ENCODE data around the gene DLG2. TPM values are rescaled to one million over a fixed set of nuclear protein-coding genes. Genes with fewer than 3 reads are reported as not detected.

The DLG2 gene
- total and polyA plus RNA-seq, 4 donors = 0.30 to 5.5 (median 0.68) TPM

GRCh38 chr11:83521647-83522596 is 2105.2 kb downstream of the DLG2 start:
- Histone ChIP-seq H3K4me1 (ENCODE audit: control insufficient read depth in 4 of 4, insufficient read depth in 4 of 4, low read length in 3 of 4) (peaks cover 0 to 10% (median 0%) of the 10 kb centered on the region in 4 donors), H3K4me3 (ENCODE audit: low read depth in 1 of 3, low read length in 3 of 3) (no peak overlapping the region), H3K9me3 (ENCODE audit: control insufficient read depth in 4 of 4, low read length in 3 of 4) (peaks cover 0 to 2% (median 0%) of the 10 kb centered on the region in 4 donors), H3K27me3 (ENCODE audit: control insufficient read depth in 4 of 4, insufficient read depth in 4 of 4, low read length in 3 of 4) (no peaks in the 10 kb centered on the region), H3K36me3 (ENCODE audit: control insufficient read depth in 4 of 4, insufficient read depth in 3 of 4, low read depth in 1 of 4, low read length in 3 of 4) (no peaks in the 10 kb centered on the region), H3K9ac (ENCODE audit: low read depth in 1 of 2, low read length in 2 of 2) (no peak overlapping the region), H3K27ac (ENCODE audit: low read depth in 1 of 2, low read length in 2 of 2) (no peak overlapping the region)
- DNase-seq (ENCODE audit: low spot score) = no peak
- peak; percentile 25 to 65 for TF ChIP-seq RAD21 (IDR thresholded peaks at IDR 0.05)
- TF ChIP-seq NR2F2 (IDR thresholded peaks at IDR 0.05) = no peak
- 82% methylated on average over 8 of the region's 8 CpGs for WGBS

GRCh38 chr11:83520849-83521248 is 2106.3 kb downstream of the DLG2 start:
- Histone ChIP-seq H3K9me3 (ENCODE audit: control insufficient read depth in 4 of 4, low read length in 3 of 4) (peaks cover 0 to 2% (median 0%) of the 10 kb centered on the region in 4 donors), H3K27ac (ENCODE audit: low read depth in 1 of 2, low read length in 2 of 2) (no peak overlapping the region), H3K36me3 (ENCODE audit: control insufficient read depth in 4 of 4, insufficient read depth in 3 of 4, low read depth in 1 of 4, low read length in 3 of 4) (no peaks in the 10 kb centered on the region), H3K4me3 (ENCODE audit: low read depth in 1 of 3, low read length in 3 of 3) (no peak overlapping the region), H3K27me3 (ENCODE audit: control insufficient read depth in 4 of 4, insufficient read depth in 4 of 4, low read length in 3 of 4) (no peaks in the 10 kb centered on the region), H3K9ac (ENCODE audit: low read depth in 1 of 2, low read length in 2 of 2) (no peak overlapping the region), H3K4me1 (ENCODE audit: control insufficient read depth in 4 of 4, insufficient read depth in 4 of 4, low read length in 3 of 4) (peaks cover 0 to 7% (median 0%) of the 10 kb centered on the region in 4 donors)
- DNase-seq (ENCODE audit: low spot score) = no peak
- TF ChIP-seq HNF4A (conservative IDR thresholded peaks at IDR 0.05) = peak in 1 of 2 donors; percentile 10
- TF ChIP-seq YY1 (IDR thresholded peaks at IDR 0.05) = no peak
- WGBS = 39% methylated on average over 3 of the region's 3 CpGs

- H3K4me3 ChIP-seq (ENCODE audit: low read depth in 1 of 3, low read length in 3 of 3) = no peak overlapping the region
- no peaks in the 10 kb centered on the region for H3K9me3 ChIP-seq (ENCODE audit: control insufficient read depth in 4 of 4, low read length in 3 of 4)
- 86% methylated on average over 2 of the region's 2 CpGs for WGBS
- H3K4me1 ChIP-seq (ENCODE audit: control insufficient read depth in 4 of 4, insufficient read depth in 4 of 4, low read length in 3 of 4) = peaks cover 0 to 6% (median under 1%) of the 10 kb centered on the region in 4 donors
- H3K27ac ChIP-seq (ENCODE audit: low read depth in 1 of 2, low read length in 2 of 2) = no peak overlapping the region
- H3K9ac ChIP-seq (ENCODE audit: low read depth in 1 of 2, low read length in 2 of 2) = no peak overlapping the region
- no peaks in the 10 kb centered on the region for H3K27me3 ChIP-seq (ENCODE audit: control insufficient read depth in 4 of 4, insufficient read depth in 4 of 4, low read length in 3 of 4)
- no peak for DNase-seq (ENCODE audit: low spot score)
- no peak for TF ChIP-seq TAF1 (conservative IDR thresholded peaks at IDR 0.05)
- H3K36me3 ChIP-seq (ENCODE audit: control insufficient read depth in 4 of 4, insufficient read depth in 3 of 4, low read depth in 1 of 4, low read length in 3 of 4) = no peaks in the 10 kb centered on the region
Observed at GRCh38 chr11:83511646-83512045, 2115.5 kb downstream of the DLG2 start.

- WGBS = 69% methylated on average over 11 of the region's 11 CpGs
- Histone ChIP-seq H3K9me3 (ENCODE audit: control insufficient read depth in 4 of 4, low read length in 3 of 4) (no peaks in the 10 kb centered on the region), H3K4me1 (ENCODE audit: control insufficient read depth in 4 of 4, insufficient read depth in 4 of 4, low read length in 3 of 4) (peaks cover 0 to 6% (median under 1%) of the 10 kb centered on the region in 4 donors), H3K9ac (ENCODE audit: low read depth in 1 of 2, low read length in 2 of 2) (no peak overlapping the region), H3K27ac (ENCODE audit: low read depth in 1 of 2, low read length in 2 of 2) (no peak overlapping the region), H3K27me3 (ENCODE audit: control insufficient read depth in 4 of 4, insufficient read depth in 4 of 4, low read length in 3 of 4) (no peaks in the 10 kb centered on the region), H3K36me3 (ENCODE audit: control insufficient read depth in 4 of 4, insufficient read depth in 3 of 4, low read depth in 1 of 4, low read length in 3 of 4) (no peaks in the 10 kb centered on the region), H3K4me3 (ENCODE audit: low read depth in 1 of 3, low read length in 3 of 3) (no peak overlapping the region)
- no peak for DNase-seq (ENCODE audit: low spot score)
- TF ChIP-seq RAD21 (IDR thresholded peaks at IDR 0.05) = no peak
- no peak for TF ChIP-seq ATF3 (IDR thresholded peaks at IDR 0.05)
- TF ChIP-seq TAF1 (conservative IDR thresholded peaks at IDR 0.05) = no peak
- no peak for TF ChIP-seq HNF4A (conservative IDR thresholded peaks at IDR 0.05)
- no peak for TF ChIP-seq GABPA (IDR thresholded peaks at IDR 0.05 in 1 of 2, conservative IDR thresholded peaks at IDR 0.05 in 1 of 2)
- TF ChIP-seq CTCF (IDR thresholded peaks at IDR 0.05; ENCODE audit: low read depth, low read length, missing input control) = no peak
- TF ChIP-seq FOXA2 (IDR thresholded peaks at IDR 0.05) = no peak
- no peak for TF ChIP-seq JUND (IDR thresholded peaks at IDR 0.05)
- no peak for TF ChIP-seq FOXA1 (IDR thresholded peaks at IDR 0.05)
- TF ChIP-seq HNF4G (IDR thresholded peaks at IDR 0.05) = no peak
- no peak for TF ChIP-seq NR2F2 (IDR thresholded peaks at IDR 0.05)
- TF ChIP-seq EGR1 (IDR thresholded peaks at IDR 0.05; ENCODE audit: low read depth in 2 of 2) = no peak
- TF ChIP-seq REST (IDR thresholded peaks at IDR 0.05) = no peak
- TF ChIP-seq SP1 (IDR thresholded peaks at IDR 0.05) = no peak
Observed at GRCh38 chr11:83510530-83511460, 2116.3 kb downstream of the DLG2 start.
